ENCODE results near the gene SMG9. TPM values are rescaled to one million over a fixed set of nuclear protein-coding genes. Genes with fewer than 3 reads are reported as not detected.
"Not testable (repeated sequence)": the region's sequence is repeated elsewhere in the genome, so short reads cannot be mapped to it uniquely, and the experiment has no call there.

The SMG9 gene
- total RNA-seq, 2 experiments from 2014 or later = 58.1 to 64.6 TPM

GRCh38 chr19:43691755-43692154, 63.0 kb downstream of the SMG9 start:
- CTCF ChIA-PET = no interaction called here
- peaks cover 17% of the 10 kb centered on the region for H3K9me3 Mint-ChIP-seq

GRCh38 chr19:43690890-43691289, 63.9 kb downstream of the SMG9 start:
- H3K36me3 Mint-ChIP-seq (ENCODE audit: low read depth) = peaks cover 3% of the 10 kb centered on the region
- H3K9me3 Mint-ChIP-seq = peaks cover 17% of the 10 kb centered on the region
- H3K27ac Mint-ChIP-seq = no peak overlapping the region
- no peaks in the 10 kb centered on the region for H3K4me1 Mint-ChIP-seq
- H3K4me3 Mint-ChIP-seq = no peak overlapping the region
- no peak for DNase-seq
- CTCF ChIA-PET = no interaction called here
- POLR2A ChIA-PET = no interaction called here
- H3K27me3 Mint-ChIP-seq = peaks cover 8% of the 10 kb centered on the region

More at GRCh38 chr19:43691755-43692154, 63.0 kb downstream of the SMG9 start:
- Mint-ChIP-seq H3K27ac (no peak overlapping the region), H3K27me3 (peaks cover 8% of the 10 kb centered on the region), H3K4me1 (no peaks in the 10 kb centered on the region), H3K4me3 (no peak overlapping the region), H3K36me3 (ENCODE audit: low read depth) (peaks cover 3% of the 10 kb centered on the region)
- POLR2A ChIA-PET = no interaction called here
- no peak for DNase-seq

- H3K36me3 Mint-ChIP-seq (ENCODE audit: low read depth) = peaks cover 3% of the 10 kb centered on the region
- CTCF ChIA-PET = no interaction called here
- H3K9me3 Mint-ChIP-seq = peaks cover 17% of the 10 kb centered on the region
- H3K27me3 Mint-ChIP-seq = peaks cover 8% of the 10 kb centered on the region
- no peaks in the 10 kb centered on the region for H3K4me1 Mint-ChIP-seq
- no peak overlapping the region for H3K27ac Mint-ChIP-seq
- POLR2A ChIA-PET = no interaction called here
- no peak for DNase-seq
- H3K4me3 Mint-ChIP-seq = no peak overlapping the region
Observed at GRCh38 chr19:43690444-43690843, 64.3 kb downstream of the SMG9 start.

GRCh38 chr19:43688059-43688701, 66.6 kb downstream of the SMG9 start:
- no peak overlapping the region for H3K4me3 Mint-ChIP-seq
- no peak overlapping the region for H3K27ac Mint-ChIP-seq
- CTCF ChIA-PET = no interaction called here
- H3K9me3 Mint-ChIP-seq = peaks cover 12% of the 10 kb centered on the region
- peaks cover 3% of the 10 kb centered on the region for H3K36me3 Mint-ChIP-seq (ENCODE audit: low read depth)
- no peaks in the 10 kb centered on the region for H3K4me1 Mint-ChIP-seq
- POLR2A ChIA-PET = no interaction called here
- peaks cover 2% of the 10 kb centered on the region for H3K27me3 Mint-ChIP-seq
- DNase-seq = no peak

- H3K27ac Mint-ChIP-seq = no peak overlapping the region
- H3K27me3 Mint-ChIP-seq = peaks cover 2% of the 10 kb centered on the region
- no peaks in the 10 kb centered on the region for H3K4me1 Mint-ChIP-seq
- no peak overlapping the region for H3K4me3 Mint-ChIP-seq
- peaks cover 3% of the 10 kb centered on the region for H3K36me3 Mint-ChIP-seq (ENCODE audit: low read depth)
- POLR2A ChIA-PET = no interaction called here
- no peak for DNase-seq
- peaks cover 12% of the 10 kb centered on the region for H3K9me3 Mint-ChIP-seq
- CTCF ChIA-PET = interaction anchor here (0.7 kb wide), 1 partner anchor 34 kb away, joined by 5 read pairs; no protein-coding TSS in a partner anchor
Observed at GRCh38 chr19:43687660-43687997, 67.1 kb downstream of the SMG9 start.

- Mint-ChIP-seq H3K9me3 (no peaks in the 10 kb centered on the region), H3K36me3 (ENCODE audit: low read depth) (no peaks in the 10 kb centered on the region), H3K4me1 (no peaks in the 10 kb centered on the region), H3K27ac (no peak overlapping the region), H3K4me3 (no peak overlapping the region), H3K27me3 (no peaks in the 10 kb centered on the region)
- ChIA-PET POLR2A (no interaction called here), CTCF (no interaction called here)
- no peak for DNase-seq
Observed at GRCh38 chr19:43684326-43684725, 70.4 kb downstream of the SMG9 start.

- ChIA-PET CTCF (no interaction called here), POLR2A (no interaction called here)
- no peak overlapping the region for H3K4me3 Mint-ChIP-seq
- H3K27ac Mint-ChIP-seq = no peak overlapping the region
- H3K9me3 Mint-ChIP-seq = no peaks in the 10 kb centered on the region
- H3K27me3 Mint-ChIP-seq = no peaks in the 10 kb centered on the region
- DNase-seq = no peak
- no peaks in the 10 kb centered on the region for H3K36me3 Mint-ChIP-seq (ENCODE audit: low read depth)
- no peaks in the 10 kb centered on the region for H3K4me1 Mint-ChIP-seq
Observed at GRCh38 chr19:43683905-43684304, 70.9 kb downstream of the SMG9 start.

GRCh38 chr19:43682824-43683661, 71.7 kb downstream of the SMG9 start:
- ChIA-PET CTCF (no interaction called here), POLR2A (no interaction called here)
- H3K27me3 Mint-ChIP-seq = no peaks in the 10 kb centered on the region
- H3K9me3 Mint-ChIP-seq = no peaks in the 10 kb centered on the region
- H3K4me3 Mint-ChIP-seq = no peak overlapping the region
- H3K27ac Mint-ChIP-seq = no peak overlapping the region
- no peaks in the 10 kb centered on the region for H3K4me1 Mint-ChIP-seq
- H3K36me3 Mint-ChIP-seq (ENCODE audit: low read depth) = no peaks in the 10 kb centered on the region
- no peak for DNase-seq

GRCh38 chr19:43682269-43682668, 72.5 kb downstream of the SMG9 start:
- CTCF ChIA-PET, H3K27me3 Mint-ChIP-seq, POLR2A ChIA-PET: not testable (repeated sequence)

GRCh38 chr19:43681821-43682220, 72.9 kb downstream of the SMG9 start:
- CTCF ChIA-PET = no interaction called here
- no peak overlapping the region for H3K4me3 Mint-ChIP-seq
- H3K36me3 Mint-ChIP-seq (ENCODE audit: low read depth) = no peaks in the 10 kb centered on the region

More at GRCh38 chr19:43682269-43682668, 72.5 kb downstream of the SMG9 start:
- not testable (repeated sequence) for H3K4me1 Mint-ChIP-seq; H3K4me3 Mint-ChIP-seq; H3K9me3 Mint-ChIP-seq; DNase-seq; H3K27ac Mint-ChIP-seq; H3K36me3 Mint-ChIP-seq (ENCODE audit: low read depth)

GRCh38 chr19:43678512-43679261, 76.1 kb downstream of the SMG9 start:
- Mint-ChIP-seq H3K4me3 (no peak overlapping the region), H3K27me3 (no peaks in the 10 kb centered on the region), H3K9me3 (no peaks in the 10 kb centered on the region), H3K27ac (no peak overlapping the region), H3K36me3 (ENCODE audit: low read depth) (no peaks in the 10 kb centered on the region), H3K4me1 (peaks cover 19% of the 10 kb centered on the region)
- CTCF ChIA-PET = interaction anchor here (0.5 to 3.5 kb wide), 3 partner anchors 9 to 87 kb away, joined by 4 to 16 read pairs (median 4); partner anchors contain the start of gene PLAUR
- POLR2A ChIA-PET = no interaction called here
- no peak for DNase-seq

More at GRCh38 chr19:43681821-43682220, 72.9 kb downstream of the SMG9 start:
- no peaks in the 10 kb centered on the region for H3K27me3 Mint-ChIP-seq
- POLR2A ChIA-PET = no interaction called here
- no peak for DNase-seq
- H3K4me1 Mint-ChIP-seq = no peaks in the 10 kb centered on the region
- H3K9me3 Mint-ChIP-seq = no peaks in the 10 kb centered on the region
- no peak overlapping the region for H3K27ac Mint-ChIP-seq

All from activated CD4-positive, alpha-beta memory T cell treated with anti-CD3 and anti-CD28 coated beads, Interleukin-2, amount 10 ng/mL, durations not matched to agents 7 days and 5 days (primary cell).